HFFc6 (cell line): ENCODE results near the gene PRDM5. TPM values are rescaled to one million over a fixed set of nuclear protein-coding genes. Genes with fewer than 3 reads are reported as not detected.

Experiments used
- DNase-seq: peaks from one replicate; pipeline ENCODE4 v3.0.0-alpha.2; 2018
- H3K27ac Mint-ChIP-seq: 2 replicates; pipeline ENCODE4 v1.8.0; 2020; ENCODE audit warnings: mild to moderate bottlenecking, mixed read lengths
- H3K27me3 Mint-ChIP-seq: 2 replicates; pipeline ENCODE4 v1.8.0; 2021; ENCODE audit warnings: mild to moderate bottlenecking, moderate library complexity, mixed read lengths; ENCODE audit not compliant: insufficient read depth
- H3K36me3 Mint-ChIP-seq: 2 replicates; pipeline ENCODE4 v1.8.0; 2021; ENCODE audit warnings: low read depth, mixed read lengths
- H3K4me1 Mint-ChIP-seq: 2 replicates; pipeline ENCODE4 v1.8.0; 2020; ENCODE audit warnings: low read depth, mixed read lengths
- H3K4me3 Mint-ChIP-seq: 2 replicates; pipeline ENCODE4 v1.8.0; 2020; ENCODE audit warnings: mild to moderate bottlenecking, moderate library complexity, mixed read lengths
- H3K9me3 Mint-ChIP-seq: 2 replicates; pipeline ENCODE4 v1.8.0; 2020; ENCODE audit warnings: mild to moderate bottlenecking, mixed read lengths
- CTCF ChIP-seq: fragments of 200-600 bp; sonication (generic); IDR thresholded peaks from 2 replicates; pipeline ENCODE4 v1.5.0; 2021; ENCODE audit warnings: antibody characterized with exemption, mild to moderate bottlenecking
- total RNA-seq, 6 experiments: library from RNA; stranded (reverse); fragmentation: NEBNext Ultra II Directional; extraction: Animal tissue kit (Norgen Biotek cat#: 25700); gene quantifications; 2 replicates in 1 of 6; 3 replicates in 5 of 6; pipeline ENCODE4 v1.2.3, GENCODE V29; 2021

PRDM5 gene
- total RNA-seq, 6 experiments from 2014 or later, result 8.3 to 13.4 (median 12.5) TPM

DNA sequence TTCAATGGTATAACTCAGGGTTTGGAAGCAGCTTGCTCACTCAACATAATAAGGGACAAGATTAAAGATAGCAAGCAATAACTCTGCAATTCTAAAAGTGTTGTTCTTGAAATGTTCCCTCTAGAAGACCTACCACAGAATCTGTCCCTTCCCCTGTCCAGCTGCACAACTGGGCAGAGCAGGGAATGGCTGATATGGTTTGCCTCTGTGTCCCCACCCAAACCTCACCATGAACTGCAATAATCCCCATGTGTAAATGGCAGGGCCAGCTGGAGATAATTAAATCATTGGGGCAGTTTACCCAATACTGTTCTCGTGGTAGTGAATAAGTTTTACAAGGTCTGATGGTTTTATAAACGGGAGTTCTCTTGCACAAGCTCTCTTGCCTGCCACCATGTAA lies 19.1 kb downstream of the PRDM5 start:
- no peak overlapping the region for H3K4me3 Mint-ChIP-seq

DNA sequence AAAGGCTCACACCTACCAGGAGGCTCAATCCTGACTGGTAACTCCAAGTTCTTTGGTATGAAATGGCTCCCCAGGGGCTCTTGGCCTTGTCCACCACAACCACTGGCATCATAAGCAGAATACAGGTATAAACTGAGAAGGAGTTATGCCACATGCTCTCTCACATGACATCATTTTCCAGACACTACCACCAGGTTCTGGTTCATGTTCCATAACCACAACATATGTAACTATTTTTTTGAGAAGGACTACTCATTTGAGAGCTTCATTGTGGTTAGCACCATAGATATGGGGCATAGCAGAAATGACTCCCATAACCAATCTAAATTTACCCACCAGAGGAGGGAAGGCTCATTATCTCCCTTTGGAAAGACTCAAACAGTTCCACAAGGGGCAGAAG lies 19.6 kb downstream of the PRDM5 start:
- H3K4me1 Mint-ChIP-seq, result no peaks in the 10 kb centered on the region
- H3K27me3 Mint-ChIP-seq, result no peaks in the 10 kb centered on the region
- no peak for DNase-seq
- TF ChIP-seq CTCF, result no peak
- H3K36me3 Mint-ChIP-seq, result peaks cover 27% of the 10 kb centered on the region
- H3K9me3 Mint-ChIP-seq, result no peaks in the 10 kb centered on the region; the same call in 1 of the 2 replicates
- no peak overlapping the region for H3K4me3 Mint-ChIP-seq
- no peak overlapping the region for H3K27ac Mint-ChIP-seq

More for the DNA sequence above, 19.1 kb downstream of the PRDM5 start:
- no peak overlapping the region for H3K27ac Mint-ChIP-seq
- peaks cover 27% of the 10 kb centered on the region for H3K36me3 Mint-ChIP-seq
- DNase-seq, result no peak
- H3K4me1 Mint-ChIP-seq, result no peaks in the 10 kb centered on the region
- TF ChIP-seq CTCF, result no peak
- H3K27me3 Mint-ChIP-seq, result no peaks in the 10 kb centered on the region
- no peaks in the 10 kb centered on the region; the same call in 1 of the 2 replicates for H3K9me3 Mint-ChIP-seq

GRCh38 chr4:120901731-120902130 lies 20.8 kb downstream of the PRDM5 start:
- peaks cover 24% of the 10 kb centered on the region for H3K36me3 Mint-ChIP-seq
- no peaks in the 10 kb centered on the region; the same call in 1 of the 2 replicates for H3K9me3 Mint-ChIP-seq
- H3K4me1 Mint-ChIP-seq, result no peaks in the 10 kb centered on the region
- H3K27me3 Mint-ChIP-seq, result no peaks in the 10 kb centered on the region
- no peak overlapping the region for H3K4me3 Mint-ChIP-seq
- DNase-seq, result no peak
- TF ChIP-seq CTCF, result no peak
- no peak overlapping the region for H3K27ac Mint-ChIP-seq

DNA sequence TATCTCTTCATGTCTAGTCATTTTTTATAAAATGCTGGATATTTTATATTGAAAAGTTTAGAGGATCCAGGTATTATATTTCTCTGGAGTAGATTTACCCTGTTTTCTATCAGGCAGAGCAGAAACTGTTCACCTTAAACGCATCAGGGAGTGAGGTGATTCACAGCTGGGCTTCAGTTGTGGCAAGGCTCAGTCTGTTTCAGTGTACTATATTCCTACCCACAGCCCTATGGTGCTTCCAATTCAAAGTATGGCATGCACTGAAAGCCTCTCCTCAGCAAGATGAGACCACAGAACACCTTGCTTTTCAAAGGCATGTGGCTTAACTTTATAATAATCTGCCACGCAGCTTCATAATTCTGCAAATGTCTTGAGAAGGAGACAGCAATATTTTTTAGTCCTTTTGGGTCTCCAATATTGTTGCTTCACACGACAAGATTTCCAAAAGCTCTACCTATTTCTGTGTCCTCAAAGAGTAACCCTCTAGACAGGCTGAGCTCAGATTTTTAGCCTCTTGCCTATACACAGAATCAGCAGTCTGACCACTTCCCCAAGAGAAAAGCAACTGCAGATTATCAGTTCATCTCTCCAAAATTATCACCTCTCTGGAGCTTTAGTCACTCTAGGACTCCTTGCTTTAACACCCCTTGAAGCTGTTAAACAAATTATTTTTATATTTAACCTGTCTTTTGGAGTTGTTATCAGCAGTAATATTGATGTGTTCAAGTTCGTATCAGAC lies 24.4 kb downstream of the PRDM5 start:
- TF ChIP-seq CTCF, result no peak
- no peak for DNase-seq
- Mint-ChIP-seq H3K27me3 (no peaks in the 10 kb centered on the region), H3K9me3 (no peaks in the 10 kb centered on the region), H3K4me3 (no peak overlapping the region), H3K27ac (no peak overlapping the region), H3K36me3 (peaks cover 20% of the 10 kb centered on the region), H3K4me1 (no peaks in the 10 kb centered on the region)

GRCh38 chr4:120895554-120895953 lies 27.0 kb downstream of the PRDM5 start:
- Mint-ChIP-seq H3K9me3 (peaks cover 14% of the 10 kb centered on the region; the same call in 1 of the 2 replicates), H3K4me3 (no peak overlapping the region), H3K4me1 (no peaks in the 10 kb centered on the region), H3K36me3 (peaks cover 33% of the 10 kb centered on the region), H3K27ac (no peak overlapping the region), H3K27me3 (no peaks in the 10 kb centered on the region)
- DNase-seq, result no peak
- TF ChIP-seq CTCF, result no peak
